GM04504 (cell line): Measurements from ENCODE around the gene XRCC1.
A peak's percentile ranks its signal among the peaks of the same experiment; 100 is the strongest.
"Not testable (repeated sequence)": the region's sequence is repeated elsewhere in the genome, so short reads cannot be mapped to it uniquely, and the experiment has no call there.

Experiments used
- DNase-seq: peaks from one replicate; pipeline ENCODE4 v3.0.0-alpha.2; 2012; ENCODE audit warnings: low read depth

XRCC1 gene

GRCh38 chr19:43575955-43576878 lies 890 bp upstream of the XRCC1 start:
- no peak for DNase-seq

GRCh38 chr19:43574424-43575155 lies 737 bp downstream of the XRCC1 start:
- no peak for DNase-seq

- no peak for DNase-seq
Measured at GRCh38 chr19:43572171-43572588, 3.1 kb downstream of the XRCC1 start.

- no peak for DNase-seq
Measured at GRCh38 chr19:43570174-43570791, 5.0 kb downstream of the XRCC1 start.

- DNase-seq = no peak
Measured at GRCh38 chr19:43569657-43570056, 5.7 kb downstream of the XRCC1 start.

- no peak for DNase-seq
Measured at GRCh38 chr19:43564800-43565199, 10.5 kb downstream of the XRCC1 start.

- no peak for DNase-seq
Measured at GRCh38 chr19:43563816-43564457, 11.4 kb downstream of the XRCC1 start.

GRCh38 chr19:43562698-43563241 lies 12.6 kb downstream of the XRCC1 start:
- DNase-seq = peak; percentile 80

GRCh38 chr19:43562226-43562697 lies 13.1 kb downstream of the XRCC1 start:
- no peak for DNase-seq

GRCh38 chr19:43561139-43561970 lies 14.0 kb downstream of the XRCC1 start:
- no peak for DNase-seq

GRCh38 chr19:43560687-43561086 lies 14.6 kb downstream of the XRCC1 start:
- DNase-seq = no peak

- peak; percentile 51 for DNase-seq
Measured at GRCh38 chr19:43555185-43555770, 20.0 kb downstream of the XRCC1 start.

GRCh38 chr19:43554317-43554895 lies 20.9 kb downstream of the XRCC1 start:
- no peak for DNase-seq

- DNase-seq = no peak
Measured at GRCh38 chr19:43553656-43554055, 21.7 kb downstream of the XRCC1 start.

- no peak for DNase-seq
Measured at GRCh38 chr19:43552616-43553015, 22.7 kb downstream of the XRCC1 start.

- DNase-seq = no peak
Measured at GRCh38 chr19:43552198-43552450, 23.2 kb downstream of the XRCC1 start.

GRCh38 chr19:43551399-43552197 lies 23.7 kb downstream of the XRCC1 start:
- DNase-seq = no peak

- no peak for DNase-seq
Measured at GRCh38 chr19:43548706-43549105, 26.6 kb downstream of the XRCC1 start.

GRCh38 chr19:43547926-43548325 lies 27.4 kb downstream of the XRCC1 start:
- not testable (repeated sequence) for DNase-seq

- no peak for DNase-seq
Measured at GRCh38 chr19:43546581-43546980, 28.7 kb downstream of the XRCC1 start.
